HG02885 (cell line): ENCODE measurements around the gene OR6J1.
A peak's percentile ranks its signal among the peaks of the same experiment; 100 is the strongest.

Experiments used
- ATAC-seq: cut with Tn5 transposase; IDR thresholded peaks from one replicate; pipeline ENCODE4 v1.9.1; 2021; ENCODE audit warnings: mild to moderate bottlenecking; ENCODE audit not compliant: unreplicated experiment, poor library complexity

Gene OR6J1

DNA sequence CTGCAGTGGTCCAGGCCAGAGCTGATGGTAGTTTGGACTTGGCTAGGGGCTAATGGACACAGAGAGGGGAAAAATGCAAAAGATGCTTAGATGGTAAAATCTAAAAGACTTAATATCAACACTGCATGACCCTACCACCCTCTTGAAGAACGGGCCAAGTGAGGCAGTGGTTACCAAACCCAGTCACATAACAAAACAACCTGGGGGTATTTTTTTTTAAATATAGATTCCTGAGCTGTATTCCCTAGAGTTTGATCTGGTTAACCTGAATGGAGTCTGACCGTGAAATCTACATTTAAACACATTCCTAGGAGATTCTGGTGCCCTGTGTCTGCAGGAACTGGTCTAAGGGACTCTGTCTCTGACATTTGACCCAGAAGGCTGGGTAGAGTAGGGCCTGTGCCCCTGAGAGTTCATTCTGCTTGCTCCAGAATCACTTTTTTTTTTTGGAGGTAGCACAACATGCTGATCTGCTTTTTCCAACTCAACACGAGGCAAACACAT is 30.4 kb downstream of the OR6J1 start:
- ATAC-seq: no peak

DNA sequence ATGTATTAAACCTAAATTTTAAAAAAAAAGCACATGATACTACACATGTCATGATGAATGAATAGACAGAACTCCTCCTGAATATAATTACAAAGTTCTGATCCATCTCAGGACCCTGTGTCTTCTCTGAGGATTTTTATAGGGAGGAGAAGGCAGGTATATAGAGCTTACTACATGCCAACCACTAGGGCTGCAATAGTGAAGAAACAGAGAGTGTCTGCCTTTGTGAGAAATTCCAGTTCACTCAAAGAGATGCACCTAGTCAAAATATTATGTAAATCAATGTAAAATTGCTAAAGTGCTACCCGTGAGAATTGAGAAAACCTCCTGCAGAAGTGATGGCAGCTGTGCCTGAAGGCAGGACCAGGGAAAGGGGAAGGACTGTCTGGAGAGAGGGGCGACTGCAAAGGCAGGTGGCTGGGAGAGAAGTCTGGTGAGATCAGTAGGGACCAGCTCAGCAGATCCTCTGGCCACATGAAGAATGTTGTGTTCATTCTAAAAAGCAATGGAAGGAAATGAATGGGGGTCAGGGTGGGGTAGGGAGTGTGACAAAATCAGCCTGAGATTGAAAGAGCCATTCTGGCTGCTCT is 31.0 kb downstream of the OR6J1 start:
- ATAC-seq: no peak

DNA sequence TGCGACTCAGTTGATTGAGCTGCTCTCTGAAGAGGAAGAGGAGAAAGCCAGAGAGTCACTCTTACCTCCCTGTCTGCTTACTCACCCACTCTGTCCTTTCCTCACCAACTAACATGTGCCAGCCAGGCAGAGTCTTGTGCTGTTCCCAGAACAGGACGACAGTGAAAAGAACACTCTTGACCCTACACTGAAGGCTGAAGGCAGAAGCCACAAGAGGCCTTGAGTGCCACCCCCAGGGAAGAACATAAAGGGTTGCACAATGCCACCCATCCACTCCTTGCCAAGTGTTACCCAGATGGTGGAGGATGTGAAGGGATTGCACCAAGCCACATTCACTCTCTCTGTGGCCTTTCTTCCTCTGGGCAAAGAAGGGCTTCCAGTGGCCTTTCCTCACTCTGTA is 33.2 kb downstream of the OR6J1 start:
- no peak for ATAC-seq

DNA sequence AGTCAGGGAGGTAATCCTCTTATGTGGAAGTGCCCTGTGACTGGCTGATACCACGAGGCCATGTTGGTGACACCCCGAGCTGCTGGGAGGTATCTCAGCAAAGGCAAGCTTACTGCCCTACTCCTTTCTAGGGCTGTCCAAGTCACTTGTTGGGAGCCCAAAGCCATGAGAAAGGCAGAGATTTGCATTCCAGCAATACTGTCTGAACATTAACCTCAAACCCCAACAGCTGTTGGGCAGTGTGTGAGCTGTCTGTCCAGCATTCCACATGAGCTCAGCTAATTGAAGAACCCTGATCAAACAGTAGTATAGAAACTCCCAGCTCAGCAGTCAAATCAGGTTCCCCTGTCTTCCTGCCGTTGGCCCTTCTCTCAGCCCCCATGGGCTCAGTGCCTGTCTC is 36.9 kb downstream of the OR6J1 start:
- ATAC-seq: no peak

DNA sequence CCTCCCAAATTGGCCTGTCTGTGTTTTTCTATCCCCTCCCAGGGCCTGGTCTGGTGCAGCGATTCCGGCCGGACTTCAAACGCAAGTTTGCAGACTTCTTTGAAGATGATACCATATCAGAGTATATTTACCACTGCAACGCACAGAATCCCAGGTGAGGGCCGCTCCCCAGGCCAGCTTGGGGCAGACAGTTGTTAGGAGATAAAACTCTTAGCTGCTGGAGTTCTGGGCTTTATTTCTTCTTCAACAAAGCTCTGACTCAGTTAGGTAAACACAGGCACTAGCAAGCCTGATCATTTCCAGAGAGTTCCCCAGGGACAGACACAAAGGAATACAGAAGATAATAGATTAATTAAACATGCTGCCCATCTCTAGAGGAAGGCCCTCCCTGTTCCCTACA is 37.8 kb downstream of the OR6J1 start:
- ATAC-seq: no peak

DNA sequence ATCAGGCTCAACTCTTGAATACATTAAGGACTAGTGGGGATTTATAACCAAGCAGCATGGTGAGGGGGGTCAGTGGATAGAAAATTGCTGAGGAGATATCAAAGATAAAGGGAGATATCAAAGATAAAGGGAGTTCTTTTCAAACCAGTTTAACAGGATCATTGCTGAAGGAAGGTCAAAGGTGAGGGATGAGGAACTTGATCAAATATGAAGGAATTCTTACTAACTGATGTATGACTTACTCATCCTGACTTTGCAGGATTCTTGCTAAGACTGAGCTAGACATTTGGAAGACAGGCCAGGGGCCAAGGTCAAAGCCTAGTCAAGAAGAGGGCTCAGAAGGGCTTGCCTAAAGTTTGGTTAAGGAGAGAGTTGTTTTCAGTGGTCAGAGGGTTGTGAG is 41.3 kb downstream of the OR6J1 start:
- no peak for ATAC-seq

DNA sequence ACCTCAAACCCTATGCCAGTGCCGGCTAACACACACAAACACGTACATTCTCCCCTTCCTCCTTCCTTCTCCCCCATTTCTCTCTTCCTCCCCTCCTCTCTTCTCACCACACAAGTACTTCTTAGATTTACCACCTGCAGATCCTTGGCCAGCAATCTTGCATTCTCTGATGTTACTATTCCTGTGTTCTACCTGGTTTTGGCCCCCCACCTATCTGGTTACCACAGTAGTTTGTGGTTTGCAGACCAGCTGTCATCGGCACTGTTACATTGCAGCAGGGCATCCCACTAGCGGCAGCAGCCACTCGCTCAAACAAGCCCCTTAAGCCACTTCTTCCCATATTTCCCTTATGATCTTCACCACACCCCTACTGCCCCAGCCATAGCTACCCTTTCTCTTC is 42.2 kb downstream of the OR6J1 start:
- ATAC-seq: no peak

DNA sequence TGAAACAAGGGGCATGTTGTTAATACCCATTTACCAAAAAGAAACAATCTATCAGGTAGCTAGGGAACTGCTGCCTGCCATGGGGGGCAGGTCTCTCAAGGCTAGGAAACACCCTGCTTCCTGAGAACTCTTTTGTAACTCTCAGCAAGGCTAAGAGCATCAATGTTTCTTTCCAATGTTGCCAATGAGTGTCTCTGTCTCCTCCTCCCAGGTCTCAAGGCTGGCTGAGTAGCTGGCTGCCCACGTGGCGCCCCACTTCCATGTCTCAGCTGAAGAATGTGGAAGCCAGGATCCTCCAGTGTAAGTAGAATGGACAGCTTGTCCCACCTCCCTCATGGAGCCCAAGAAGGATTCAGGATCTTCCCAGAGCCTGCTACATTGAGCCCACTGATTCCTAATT is 42.7 kb downstream of the OR6J1 start:
- no peak for ATAC-seq

DNA sequence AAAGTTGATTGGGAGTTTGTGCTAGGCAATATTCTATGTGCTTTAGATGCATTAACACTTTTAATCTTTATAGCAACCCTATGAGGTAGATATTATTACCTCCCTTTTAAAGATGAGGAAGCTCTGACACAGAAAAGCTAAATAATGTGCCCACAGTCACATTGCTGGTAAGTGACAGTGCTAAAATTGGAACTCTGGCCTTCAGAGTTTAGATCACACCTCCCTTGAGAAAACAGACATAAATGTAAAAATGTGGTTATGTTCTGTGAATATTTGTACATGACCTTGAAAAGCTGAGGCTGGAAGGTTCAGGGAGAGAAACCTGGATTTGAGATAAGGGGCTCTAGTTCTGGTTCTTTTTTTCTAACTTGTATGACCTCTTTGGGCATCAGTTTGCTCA is 44.1 kb downstream of the OR6J1 start:
- no peak for ATAC-seq

DNA sequence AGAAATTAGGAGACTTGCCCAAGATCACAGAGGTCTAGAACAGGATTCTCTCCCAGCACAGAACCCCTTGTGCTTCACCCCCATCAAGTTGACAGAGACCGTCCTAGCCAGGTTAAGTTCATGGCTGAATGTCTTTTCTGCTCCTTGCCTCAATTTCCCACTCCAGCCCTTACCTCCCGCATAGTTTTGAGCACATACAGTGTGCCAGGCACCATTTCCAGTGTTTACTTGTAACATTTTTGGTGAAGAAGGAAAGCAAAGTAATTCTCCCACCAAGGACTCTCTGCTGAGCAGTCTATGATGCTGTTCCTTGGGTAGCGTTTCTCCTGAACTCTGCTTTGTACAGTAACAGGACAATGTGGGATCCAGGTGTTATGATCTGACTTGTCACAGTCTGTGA is 44.8 kb downstream of the OR6J1 start:
- ATAC-seq: no peak

DNA sequence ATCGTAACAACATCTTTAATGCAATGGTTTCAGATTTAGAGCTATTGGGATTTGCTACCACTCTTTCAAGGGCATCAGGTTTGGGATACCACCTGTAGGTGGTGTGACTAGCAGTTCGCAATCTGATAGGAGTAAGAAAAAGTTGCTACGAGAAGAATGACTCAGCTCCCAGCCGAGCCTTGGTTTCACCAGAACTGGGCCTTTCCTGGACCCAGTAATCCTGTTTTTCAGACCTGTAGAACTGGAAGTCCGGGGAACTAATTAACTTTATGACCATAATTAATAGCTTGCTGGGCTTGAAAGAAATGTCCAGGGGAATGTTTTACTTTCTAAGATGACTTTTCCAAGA is 45.3 kb downstream of the OR6J1 start:
- ATAC-seq: peak; percentile 53

DNA sequence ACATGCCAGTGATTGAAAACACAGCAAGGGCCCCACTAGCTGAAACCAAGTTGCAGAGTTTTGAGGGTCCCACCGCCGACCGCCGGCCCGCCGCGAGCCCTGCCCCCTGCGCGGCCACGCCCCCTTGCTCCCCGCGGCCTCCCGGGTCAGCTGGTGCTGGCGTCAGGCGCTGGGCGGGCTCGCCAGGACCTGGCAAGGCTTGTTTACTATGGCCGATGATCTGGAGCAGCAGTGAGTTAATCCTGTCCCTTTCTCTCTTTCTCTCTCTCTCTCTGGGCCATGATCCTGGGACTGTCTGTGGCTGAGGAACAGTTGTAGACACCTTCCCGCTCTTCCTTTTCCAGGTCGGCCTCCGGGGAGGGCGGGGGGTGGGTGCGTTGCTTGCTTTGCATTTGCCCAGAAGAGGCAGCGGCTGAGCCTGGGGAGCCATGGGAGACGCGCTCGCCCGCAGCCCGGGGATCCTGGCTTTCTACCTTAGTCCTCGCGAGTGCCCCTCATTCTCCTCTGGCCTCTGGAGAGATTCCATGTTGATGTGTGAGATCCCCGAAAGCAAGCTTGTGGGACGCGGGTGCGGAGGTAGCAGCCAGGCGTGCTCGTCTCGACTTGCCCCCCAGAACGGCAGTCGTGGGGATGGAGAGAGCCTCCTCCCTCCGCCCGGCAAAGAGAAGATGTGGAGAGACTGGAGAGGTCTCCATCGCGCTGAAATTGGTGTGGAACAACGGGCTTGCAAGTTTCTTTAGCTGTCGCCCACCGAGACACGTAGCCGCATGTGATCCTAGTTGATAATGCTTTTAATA is 45.9 kb downstream of the OR6J1 start, which contains the start of gene ABHD4:
Gene ABHD4, plus strand, starts transcription at position 202 of the 797 bp plus-strand sequence. Its CDS starts 7 bp downstream, at position 209.
- peak; percentile 89 for ATAC-seq

DNA sequence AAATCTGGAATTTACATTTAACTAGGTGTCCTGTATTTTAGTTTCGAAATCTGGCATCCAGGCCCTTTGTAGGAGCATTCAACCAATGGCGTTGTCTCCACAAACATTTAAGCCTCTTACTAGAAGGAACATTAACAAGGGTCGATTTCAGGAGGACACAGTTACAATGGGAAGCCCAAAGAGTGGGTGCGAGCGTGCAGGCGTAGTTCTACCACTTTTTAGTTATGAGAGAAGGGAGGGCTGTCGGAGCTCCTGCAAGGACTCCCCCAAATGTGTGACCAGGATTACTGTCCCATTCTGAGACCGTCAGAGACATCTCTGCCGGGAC is 46.4 kb downstream of the OR6J1 start:
- ATAC-seq: peak; percentile 34

DNA sequence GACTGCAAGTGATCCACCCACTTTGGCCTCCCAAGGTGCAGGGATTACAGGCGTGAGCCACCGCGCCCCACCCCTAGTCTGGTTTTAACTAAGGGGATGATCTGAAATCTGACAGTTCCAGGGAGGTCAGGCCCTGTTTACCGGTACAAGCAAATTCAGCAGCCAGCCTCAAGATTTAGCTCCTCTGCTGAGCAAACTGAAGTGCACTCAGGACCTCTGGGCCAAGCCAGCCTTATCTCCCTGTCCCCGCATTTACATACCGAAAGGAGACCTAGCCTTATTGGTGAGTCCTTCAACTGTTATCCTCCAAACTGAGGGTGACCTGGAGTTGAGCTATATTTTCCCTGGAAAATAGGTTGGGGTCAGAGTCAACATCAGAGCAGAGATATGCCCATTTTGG is 46.9 kb downstream of the OR6J1 start:
- no peak for ATAC-seq

DNA sequence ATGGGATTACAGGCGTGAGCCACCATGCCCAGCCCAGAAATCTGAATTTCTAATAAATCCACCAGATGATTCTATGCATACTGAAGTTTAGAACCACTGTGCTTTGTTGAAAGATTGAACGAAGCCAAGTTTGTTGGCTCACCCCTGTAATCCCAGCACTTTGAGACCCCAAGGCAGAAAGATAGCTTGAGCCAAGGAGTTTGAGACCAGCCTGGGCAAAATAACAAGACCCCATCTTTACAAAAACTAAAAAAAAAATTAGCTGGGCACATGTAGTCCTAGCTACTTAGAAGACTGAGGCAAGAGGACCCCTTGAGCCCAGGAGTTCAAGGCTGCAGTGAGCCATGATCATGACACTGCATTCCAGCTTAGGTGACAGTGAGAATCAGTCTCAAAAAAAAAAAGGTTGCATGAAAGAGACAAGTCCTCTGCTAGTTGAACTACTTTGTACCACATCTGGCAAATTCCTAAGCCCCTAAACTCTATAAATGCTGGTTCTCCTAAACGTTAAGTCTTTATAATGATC is 47.7 kb downstream of the OR6J1 start:
- no peak for ATAC-seq

DNA sequence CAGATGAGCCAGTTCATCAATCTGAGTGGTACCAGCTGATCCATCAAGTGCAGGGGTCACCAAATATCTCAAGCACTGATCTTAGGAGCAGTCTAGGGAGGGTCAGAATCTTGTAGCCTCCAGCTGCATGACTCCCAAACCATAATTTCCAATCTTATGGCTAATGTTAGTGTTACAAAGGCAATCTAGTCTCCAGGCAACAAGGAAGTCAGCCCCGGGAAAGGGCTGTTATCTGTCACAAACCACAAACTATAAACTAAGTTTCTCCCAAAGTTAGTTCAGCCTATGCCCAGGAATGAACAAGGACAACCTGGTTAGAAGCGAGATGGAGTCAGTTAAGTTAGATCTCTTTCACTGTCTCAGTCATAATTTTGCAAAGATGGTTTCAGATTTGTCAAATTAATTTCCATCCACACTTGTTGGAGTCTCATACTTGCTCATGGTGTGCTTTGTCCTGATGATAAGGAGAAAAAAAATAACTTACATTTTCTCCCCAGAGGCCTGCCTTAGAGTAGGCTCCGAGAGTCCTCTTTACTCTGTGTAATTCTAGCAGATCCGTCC is 49.9 kb downstream of the OR6J1 start:
- ATAC-seq: no peak

DNA sequence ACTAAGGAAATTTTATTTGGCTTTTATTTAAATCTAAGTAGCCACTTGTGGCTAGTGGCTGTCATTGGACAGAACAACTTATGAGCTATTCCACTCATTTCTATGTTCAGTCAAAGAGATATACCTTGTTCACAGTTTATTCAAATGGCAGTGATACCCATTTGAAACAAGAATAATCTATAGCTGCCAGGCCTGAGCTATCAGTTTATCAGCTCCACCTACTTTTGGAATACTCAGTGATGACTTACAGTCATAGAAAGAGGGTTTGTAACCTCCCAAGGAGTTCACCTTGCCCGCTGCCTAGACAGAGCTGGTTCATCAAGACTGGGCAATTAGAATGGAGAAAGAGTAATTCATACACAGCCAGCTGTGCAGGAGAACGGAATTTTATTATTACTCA is 50.6 kb downstream of the OR6J1 start:
- no peak for ATAC-seq

DNA sequence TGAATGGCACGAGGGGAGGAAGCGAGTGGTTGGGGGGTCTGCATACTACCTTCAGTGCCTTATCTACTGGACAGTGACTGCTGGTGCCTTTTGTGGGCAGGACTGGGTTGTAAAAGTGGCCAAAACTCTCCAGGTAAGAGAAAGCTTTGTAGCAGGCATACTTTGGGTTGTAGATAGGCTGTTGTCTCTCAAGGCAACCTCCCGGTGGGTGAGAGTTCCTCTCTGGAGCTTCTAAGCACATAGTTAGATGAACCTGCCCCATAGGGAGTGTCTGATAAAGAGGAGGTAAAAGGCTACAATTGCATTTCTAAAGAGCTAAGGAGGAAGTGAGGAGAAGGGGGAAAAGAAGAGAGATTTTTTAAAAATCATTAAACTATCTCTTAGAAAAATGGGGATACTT is 51.0 kb downstream of the OR6J1 start:
- no peak for ATAC-seq

DNA sequence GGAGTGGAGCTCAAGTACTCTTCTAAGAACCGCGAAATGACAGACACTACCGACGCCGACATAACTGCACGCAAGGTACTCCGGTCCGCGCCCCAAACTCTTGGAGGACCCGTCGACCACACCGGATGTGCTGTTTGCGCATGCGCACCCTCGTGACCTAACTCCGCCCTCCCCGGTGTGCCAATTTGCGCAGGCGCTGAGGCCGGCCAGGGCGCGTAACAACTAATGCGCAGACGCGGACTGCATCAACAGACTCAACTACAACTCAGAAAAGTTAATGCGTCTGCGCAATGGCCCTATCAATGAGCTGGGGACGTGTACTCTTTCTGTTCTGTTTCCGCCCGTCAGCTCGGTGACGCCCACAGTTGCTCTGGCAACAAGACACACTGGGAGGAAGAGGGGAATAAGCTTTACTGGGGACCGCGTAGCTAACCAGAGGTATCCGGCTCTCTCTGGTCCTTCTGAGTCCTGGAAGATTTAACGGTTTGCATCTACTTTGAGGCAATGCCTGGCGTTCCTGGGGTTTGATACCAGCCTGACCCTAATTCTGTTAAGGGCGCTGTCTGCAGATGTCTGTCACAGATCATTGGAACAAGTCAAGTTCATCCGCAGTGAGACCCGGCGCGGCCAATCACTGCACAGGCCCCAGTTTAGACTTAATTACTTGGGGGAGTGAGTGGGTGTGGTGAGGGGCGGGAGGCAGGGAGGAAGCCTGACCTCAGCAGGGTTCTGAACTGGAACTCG is 54.9 kb downstream of the OR6J1 start, which contains the start of gene DAD1:
Gene DAD1, minus strand, starts transcription at position 129 of the 744 bp plus-strand sequence. Its CDS starts 67 bp downstream, at position 62.
- peak; percentile 93 for ATAC-seq

DNA sequence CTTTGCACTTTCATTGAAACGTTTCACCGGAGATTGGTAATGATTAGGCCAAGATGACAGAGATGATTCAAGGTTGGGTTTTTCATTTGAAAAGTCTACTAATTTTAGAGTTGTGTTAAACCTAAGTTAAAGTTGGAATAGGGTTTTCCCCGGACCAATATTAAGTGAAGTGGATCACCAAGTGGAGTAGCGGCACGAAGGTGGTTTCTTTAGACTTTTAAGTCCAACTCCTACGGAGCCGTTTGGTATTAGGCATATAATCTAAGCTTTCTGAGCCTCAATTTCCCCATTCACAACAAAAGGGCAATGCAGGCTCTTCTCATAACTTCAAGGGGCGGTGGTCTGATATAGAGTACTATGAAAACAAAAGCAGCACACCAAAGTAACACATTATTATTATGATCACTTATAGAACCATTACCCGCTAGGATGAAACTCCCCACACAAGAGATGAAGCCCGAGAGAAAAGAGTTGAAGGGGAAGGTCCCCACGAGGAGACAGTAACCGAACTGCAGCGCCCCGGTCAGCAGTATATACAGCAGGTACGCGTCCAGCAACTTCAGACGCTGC is 55.5 kb downstream of the OR6J1 start:
- ATAC-seq: no peak
